Effector memory CD4-positive, alpha-beta T cell (primary cell): ENCODE measurements around the gene ANKDD1B.
"Not testable (repeated sequence)": the region's sequence is repeated elsewhere in the genome, so short reads cannot be mapped to it uniquely, and the experiment has no call there.

ENCODE experiments used
- DNase-seq, 3 donors: peaks; one replicate each; pipeline ENCODE4 v3.0.0-alpha.2; 2020
- H3K27ac ChIP-seq: 2 replicates; pipeline ENCODE4 v1.7.0; 2013; ENCODE audit warnings: mild to moderate bottlenecking, low read length, moderate library complexity; ENCODE audit not compliant: insufficient read depth, poor library complexity, severe bottlenecking
- H3K27me3 ChIP-seq: replicated peaks from 2 replicates; pipeline ENCODE4 v1.7.0; 2013; ENCODE audit warnings: mild to moderate bottlenecking, low read length; ENCODE audit not compliant: insufficient read depth, control insufficient read depth, poor library complexity, severe bottlenecking
- H3K36me3 ChIP-seq: 2 replicates; pipeline ENCODE4 v1.7.0; 2013; ENCODE audit warnings: mild to moderate bottlenecking, low read length, moderate library complexity; ENCODE audit not compliant: control insufficient read depth, insufficient read depth
- H3K4me1 ChIP-seq: 2 replicates; pipeline ENCODE4 v1.7.0; 2013; ENCODE audit warnings: low read length, mild to moderate bottlenecking; ENCODE audit not compliant: control insufficient read depth, insufficient read depth, poor library complexity, severe bottlenecking
- H3K4me3 ChIP-seq: 2 replicates; pipeline ENCODE4 v1.7.0; 2013; ENCODE audit warnings: low read length, low read depth, mild to moderate bottlenecking; ENCODE audit not compliant: insufficient read depth, poor library complexity, severe bottlenecking
- H3K9me3 ChIP-seq: 2 replicates; pipeline ENCODE4 v1.7.0; 2013; ENCODE audit warnings: mild to moderate bottlenecking, low read length, moderate library complexity; ENCODE audit not compliant: control insufficient read depth

ANKDD1B gene

GRCh38 chr5:75588666-75589065 lies 22.6 kb upstream of the ANKDD1B start:
- H3K4me1 ChIP-seq = no peaks in the 10 kb centered on the region
- DNase-seq = no peak
- no peaks in the 10 kb centered on the region for H3K9me3 ChIP-seq
- no peaks in the 10 kb centered on the region for H3K36me3 ChIP-seq
- no peak overlapping the region for H3K27ac ChIP-seq
- H3K27me3 ChIP-seq = no peaks in the 10 kb centered on the region
- H3K4me3 ChIP-seq = no peak overlapping the region

- Histone ChIP-seq H3K9me3 (no peaks in the 10 kb centered on the region), H3K4me3 (no peak overlapping the region)
These were observed 10.7 kb upstream of the ANKDD1B start for GRCh38 chr5:75600535-75600934.

GRCh38 chr5:75601567-75601966 lies 9.7 kb upstream of the ANKDD1B start:
- Histone ChIP-seq H3K4me3 (no peak overlapping the region), H3K27me3 (no peaks in the 10 kb centered on the region), H3K36me3 (peaks cover 5% of the 10 kb centered on the region), H3K9me3 (no peaks in the 10 kb centered on the region), H3K4me1 (peaks cover 3% of the 10 kb centered on the region), H3K27ac (no peak overlapping the region)
- DNase-seq = no peak

More at GRCh38 chr5:75600535-75600934, 10.7 kb upstream of the ANKDD1B start:
- Histone ChIP-seq H3K36me3 (peaks cover 5% of the 10 kb centered on the region), H3K4me1 (peaks cover 3% of the 10 kb centered on the region), H3K27me3 (no peaks in the 10 kb centered on the region), H3K27ac (no peak overlapping the region)
- DNase-seq = no peak

- H3K9me3 ChIP-seq = no peaks in the 10 kb centered on the region
- H3K4me3 ChIP-seq = no peak overlapping the region
- H3K27me3 ChIP-seq = no peaks in the 10 kb centered on the region
- no peak for DNase-seq
- H3K36me3 ChIP-seq = peaks cover 5% of the 10 kb centered on the region
- H3K27ac ChIP-seq = no peak overlapping the region
- peaks cover 3% of the 10 kb centered on the region for H3K4me1 ChIP-seq
These were observed 9.3 kb upstream of the ANKDD1B start for GRCh38 chr5:75601996-75602395.

- H3K27ac ChIP-seq = no peak overlapping the region
- H3K9me3 ChIP-seq = no peaks in the 10 kb centered on the region
- H3K27me3 ChIP-seq = no peaks in the 10 kb centered on the region
- peaks cover 5% of the 10 kb centered on the region for H3K36me3 ChIP-seq
- H3K4me1 ChIP-seq = peaks cover 3% of the 10 kb centered on the region
- H3K4me3 ChIP-seq = no peak overlapping the region
- no peak for DNase-seq
These were observed 7.9 kb upstream of the ANKDD1B start for GRCh38 chr5:75603371-75603770.

GRCh38 chr5:75603821-75604220 lies 7.4 kb upstream of the ANKDD1B start:
- Histone ChIP-seq H3K4me1 (peaks cover 3% of the 10 kb centered on the region), H3K27me3 (no peaks in the 10 kb centered on the region), H3K36me3 (peaks cover 5% of the 10 kb centered on the region), H3K27ac (no peak overlapping the region), H3K4me3 (no peak overlapping the region), H3K9me3 (no peaks in the 10 kb centered on the region)
- DNase-seq = no peak

GRCh38 chr5:75607341-75607740 lies 3.9 kb upstream of the ANKDD1B start:
- not testable (repeated sequence) for H3K9me3 ChIP-seq, H3K27me3 ChIP-seq, H3K36me3 ChIP-seq, DNase-seq, H3K27ac ChIP-seq, H3K4me1 ChIP-seq, H3K4me3 ChIP-seq

- no peak overlapping the region for H3K4me3 ChIP-seq
- no peaks in the 10 kb centered on the region for H3K27me3 ChIP-seq
- H3K9me3 ChIP-seq = no peaks in the 10 kb centered on the region
- H3K36me3 ChIP-seq = no peaks in the 10 kb centered on the region
- peaks cover 7% of the 10 kb centered on the region for H3K4me1 ChIP-seq
- no peak overlapping the region for H3K27ac ChIP-seq
- no peak for DNase-seq
These were observed 2.4 kb upstream of the ANKDD1B start for GRCh38 chr5:75608870-75609269.

- no peak overlapping the region for H3K27ac ChIP-seq
- H3K4me1 ChIP-seq = peaks cover 7% of the 10 kb centered on the region
- no peaks in the 10 kb centered on the region for H3K27me3 ChIP-seq
- no peak overlapping the region for H3K4me3 ChIP-seq
- H3K9me3 ChIP-seq = no peaks in the 10 kb centered on the region
- no peak for DNase-seq
- H3K36me3 ChIP-seq = no peaks in the 10 kb centered on the region
These were observed 1.1 kb upstream of the ANKDD1B start for GRCh38 chr5:75610201-75610600.

GRCh38 chr5:75610859-75611310 lies 368 bp upstream of the ANKDD1B start:
- H3K36me3 ChIP-seq, H3K4me3 ChIP-seq, H3K4me1 ChIP-seq, H3K9me3 ChIP-seq, H3K27me3 ChIP-seq, H3K27ac ChIP-seq, DNase-seq: not testable (repeated sequence)

GRCh38 chr5:75612226-75612569 lies 945 bp downstream of the ANKDD1B start:
- no peaks in the 10 kb centered on the region for H3K36me3 ChIP-seq
- H3K9me3 ChIP-seq = no peaks in the 10 kb centered on the region
- no peak for DNase-seq
- H3K4me3 ChIP-seq = no peak overlapping the region
- no peak overlapping the region for H3K27ac ChIP-seq
- peaks cover 7% of the 10 kb centered on the region for H3K4me1 ChIP-seq
- no peaks in the 10 kb centered on the region for H3K27me3 ChIP-seq
